ENCODE results near the gene HOXC12. TPM values are rescaled to one million over a fixed set of nuclear protein-coding genes. Genes with fewer than 3 reads are reported as not detected.
A peak's percentile ranks its signal among the peaks of the same experiment; 100 is the strongest.

The HOXC12 gene
- total RNA-seq, 1 donor from 2014 or later, result not detected

GRCh38 chr12:53975064-53975471 lies 20.4 kb downstream of the HOXC12 start:
- Mint-ChIP-seq H3K4me1 (ENCODE audit: unreplicated experiment) (peaks cover 3% of the 10 kb centered on the region), H3K27ac (no peak overlapping the region), H3K27me3 (peaks cover 96% of the 10 kb centered on the region), H3K9me3 (no peaks in the 10 kb centered on the region), H3K4me3 (peak overlapping the region; percentile 80), H3K36me3 (no peaks in the 10 kb centered on the region)
- no peak for DNase-seq (ENCODE audit: extremely low spot score, unreplicated experiment)
- TF ChIP-seq CTCF (conservative IDR thresholded peaks at IDR 0.05), result no peak

GRCh38 chr12:53975479-53976152 lies 20.9 kb downstream of the HOXC12 start:
- peaks cover 96% of the 10 kb centered on the region for H3K27me3 Mint-ChIP-seq
- peak overlapping the region; percentile 80 for H3K4me3 Mint-ChIP-seq
- no peaks in the 10 kb centered on the region for H3K36me3 Mint-ChIP-seq
- no peaks in the 10 kb centered on the region for H3K9me3 Mint-ChIP-seq
- H3K27ac Mint-ChIP-seq, result no peak overlapping the region
- H3K4me1 Mint-ChIP-seq (ENCODE audit: unreplicated experiment), result peaks cover 3% of the 10 kb centered on the region
- no peak for TF ChIP-seq CTCF (conservative IDR thresholded peaks at IDR 0.05)
- DNase-seq (ENCODE audit: extremely low spot score, unreplicated experiment), result no peak

GRCh38 chr12:53976172-53976822 lies 21.6 kb downstream of the HOXC12 start:
- no peak for DNase-seq (ENCODE audit: extremely low spot score, unreplicated experiment)
- peak overlapping the region; percentile 51 for H3K4me3 Mint-ChIP-seq

GRCh38 chr12:53976823-53977595 lies 22.3 kb downstream of the HOXC12 start:
- H3K9me3 Mint-ChIP-seq, result no peaks in the 10 kb centered on the region
- peaks cover 96% of the 10 kb centered on the region for H3K27me3 Mint-ChIP-seq
- no peak for DNase-seq (ENCODE audit: extremely low spot score, unreplicated experiment)
- H3K4me1 Mint-ChIP-seq (ENCODE audit: unreplicated experiment), result peaks cover 3% of the 10 kb centered on the region
- H3K36me3 Mint-ChIP-seq, result no peaks in the 10 kb centered on the region
- H3K4me3 Mint-ChIP-seq, result peak overlapping the region; percentile 51
- no peak overlapping the region for H3K27ac Mint-ChIP-seq
- TF ChIP-seq CTCF (conservative IDR thresholded peaks at IDR 0.05), result no peak

More at GRCh38 chr12:53976172-53976822, 21.6 kb downstream of the HOXC12 start:
- Mint-ChIP-seq H3K9me3 (no peaks in the 10 kb centered on the region), H3K27ac (no peak overlapping the region), H3K36me3 (no peaks in the 10 kb centered on the region), H3K27me3 (peaks cover 96% of the 10 kb centered on the region), H3K4me1 (ENCODE audit: unreplicated experiment) (peaks cover 3% of the 10 kb centered on the region)
- TF ChIP-seq CTCF (conservative IDR thresholded peaks at IDR 0.05), result no peak

GRCh38 chr12:53977596-53978445 lies 23.1 kb downstream of the HOXC12 start:
- H3K4me1 Mint-ChIP-seq (ENCODE audit: unreplicated experiment), result peaks cover 3% of the 10 kb centered on the region
- H3K27me3 Mint-ChIP-seq, result peaks cover 96% of the 10 kb centered on the region
- H3K9me3 Mint-ChIP-seq, result no peaks in the 10 kb centered on the region
- TF ChIP-seq CTCF (conservative IDR thresholded peaks at IDR 0.05), result no peak
- H3K4me3 Mint-ChIP-seq, result no peak overlapping the region
- DNase-seq (ENCODE audit: extremely low spot score, unreplicated experiment), result no peak
- H3K36me3 Mint-ChIP-seq, result no peaks in the 10 kb centered on the region
- no peak overlapping the region for H3K27ac Mint-ChIP-seq

Measured in type B pancreatic cell (in vitro differentiated cells).